GM18505 (cell line): ENCODE results near the gene MEF2B.
A peak's percentile ranks its signal among the peaks of the same experiment; 100 is the strongest.
"Not testable (repeated sequence)": the region's sequence is repeated elsewhere in the genome, so short reads cannot be mapped to it uniquely, and the experiment has no call there.

ENCODE experiments used
- ATAC-seq: cut with Tn5 transposase; IDR thresholded peaks from one replicate; pipeline ENCODE4 v1.9.1; 2021; ENCODE audit not compliant: unreplicated experiment
- POLR2A ChIP-seq: IDR thresholded peaks from 4 replicates; pipeline ENCODE4 v1.6.1; 2011; ENCODE audit warnings: borderline replicate concordance; ENCODE audit not compliant: insufficient read depth, insufficient read length; ENCODE audit errors: extremely low read depth

The MEF2B gene

DNA sequence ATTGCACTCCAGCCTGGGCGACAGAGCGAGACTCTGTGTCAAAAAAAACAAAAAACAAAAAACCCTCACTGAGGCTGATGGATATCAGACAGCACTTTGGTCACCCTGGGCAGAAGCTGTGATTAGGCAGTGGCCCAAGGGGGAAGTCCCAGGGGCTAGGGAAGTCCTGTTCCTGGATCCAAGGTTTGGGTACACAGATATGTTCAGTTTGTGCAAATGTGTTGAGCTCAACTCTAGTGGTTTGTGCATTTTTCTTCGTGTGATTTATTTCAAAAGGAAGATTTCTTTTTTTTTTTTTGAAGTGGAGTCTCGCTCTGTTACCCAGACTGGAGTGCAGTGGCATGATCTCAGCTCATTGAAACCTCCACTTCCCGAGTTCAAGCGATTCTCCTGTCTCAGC lies 12.3 kb downstream of the MEF2B start:
- TF ChIP-seq POLR2A, result no peak
- ATAC-seq, result no peak

DNA sequence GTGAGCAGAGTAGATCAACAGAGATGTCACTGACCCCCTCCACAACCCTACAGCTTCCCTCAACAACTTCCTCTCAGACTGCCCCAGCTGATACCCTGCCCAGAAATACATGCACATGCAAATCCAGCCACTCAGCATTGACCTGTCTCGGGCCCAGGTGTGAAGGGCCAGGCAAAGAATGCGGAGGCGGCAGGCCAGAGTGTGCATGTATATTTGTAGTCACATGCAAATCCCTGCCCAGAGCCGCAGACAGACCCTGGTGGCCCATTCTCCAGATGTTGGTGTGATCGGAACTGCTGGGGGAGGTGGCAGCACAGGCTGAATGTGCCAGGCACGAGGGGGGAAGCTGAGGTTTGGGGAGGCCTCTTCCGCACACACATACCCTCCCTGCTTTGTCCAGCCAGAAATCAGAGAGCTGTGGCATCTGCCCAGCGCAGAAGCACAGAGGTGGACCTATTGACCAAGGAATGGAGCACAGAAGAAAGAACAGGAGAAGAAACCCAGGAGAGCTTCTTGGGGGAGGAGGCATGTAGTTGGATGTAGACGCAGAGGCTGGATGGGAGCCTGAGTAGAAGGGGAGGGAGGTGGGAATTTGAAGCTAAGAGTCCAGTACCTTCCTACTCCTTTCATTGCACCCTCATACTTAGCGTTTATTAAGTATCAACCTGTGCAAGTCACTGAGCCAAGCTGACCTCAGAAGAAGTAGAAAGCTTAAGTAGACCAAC lies 14.4 kb downstream of the MEF2B start:
- no peak for TF ChIP-seq POLR2A
- ATAC-seq, result peak; percentile 45

DNA sequence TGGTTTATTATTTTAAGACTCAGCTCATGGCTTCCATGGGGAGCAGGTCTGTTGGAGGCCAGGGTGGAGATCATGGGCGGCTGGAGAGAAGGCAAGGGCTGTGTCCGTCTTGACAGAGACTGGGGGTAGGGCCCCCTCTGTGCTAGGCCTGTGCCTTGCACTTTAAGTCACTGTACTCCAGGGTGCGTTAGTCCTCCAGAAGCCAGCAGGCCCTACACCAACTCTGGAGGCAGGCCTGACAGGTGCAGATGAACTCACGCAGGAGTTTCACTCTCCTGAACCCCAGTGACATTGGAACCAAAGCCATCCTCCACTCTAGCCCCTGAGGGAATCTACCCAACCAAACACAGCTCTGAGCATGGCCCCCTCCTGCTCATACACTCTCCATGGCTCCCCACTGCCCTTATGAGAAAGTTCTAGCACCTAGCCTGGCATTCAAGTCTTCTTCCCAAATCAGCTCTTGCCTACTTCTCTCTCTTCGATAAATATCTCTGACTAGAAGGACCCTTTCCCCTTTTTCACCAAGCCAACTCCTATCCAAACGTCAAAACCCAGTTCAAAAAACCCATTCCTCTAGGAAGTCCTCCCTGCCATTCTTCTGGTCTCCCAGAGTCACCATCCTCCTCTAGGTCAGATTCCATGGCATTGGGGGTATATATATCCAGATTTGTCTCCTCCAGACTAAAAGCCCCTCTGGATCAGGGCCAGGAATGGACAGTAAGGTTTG lies 15.1 kb downstream of the MEF2B start:
- no peak for ATAC-seq
- no peak for TF ChIP-seq POLR2A

DNA sequence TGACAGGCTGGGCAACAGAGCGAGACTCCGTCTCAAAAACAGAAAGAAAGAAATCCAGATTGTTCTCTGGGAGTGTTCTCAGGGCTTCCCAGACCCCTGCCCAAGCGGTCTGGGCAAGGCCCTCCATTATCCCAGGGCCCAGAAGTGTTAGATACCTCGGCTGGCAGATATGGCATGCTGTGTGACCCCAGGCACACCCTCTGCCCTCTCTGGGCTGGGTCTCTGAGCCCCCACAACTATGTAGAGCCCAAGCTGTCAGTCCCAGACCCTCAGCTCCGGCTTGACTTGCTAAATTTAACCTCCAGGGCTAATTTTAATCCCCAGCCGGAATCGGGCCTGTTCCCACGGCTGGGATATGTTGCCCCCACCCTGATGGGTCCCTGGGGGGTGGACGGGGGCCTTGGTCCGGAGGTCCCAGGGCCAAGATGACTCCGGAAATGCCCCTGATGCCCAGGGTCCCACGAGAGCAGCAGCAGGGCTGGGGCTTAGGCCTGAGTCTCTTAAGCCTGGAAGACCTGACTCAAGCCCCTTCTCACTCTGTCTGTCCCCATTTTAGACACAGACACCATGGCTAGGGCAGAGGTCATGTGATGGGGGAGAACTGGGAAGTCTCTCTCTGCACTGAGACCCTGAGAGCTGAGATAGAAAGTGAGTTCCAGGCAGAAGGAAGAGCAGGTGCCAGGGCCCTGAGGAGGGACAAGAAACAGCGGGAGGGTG lies 17.2 kb downstream of the MEF2B start:
- TF ChIP-seq POLR2A, result no peak
- no peak for ATAC-seq

DNA sequence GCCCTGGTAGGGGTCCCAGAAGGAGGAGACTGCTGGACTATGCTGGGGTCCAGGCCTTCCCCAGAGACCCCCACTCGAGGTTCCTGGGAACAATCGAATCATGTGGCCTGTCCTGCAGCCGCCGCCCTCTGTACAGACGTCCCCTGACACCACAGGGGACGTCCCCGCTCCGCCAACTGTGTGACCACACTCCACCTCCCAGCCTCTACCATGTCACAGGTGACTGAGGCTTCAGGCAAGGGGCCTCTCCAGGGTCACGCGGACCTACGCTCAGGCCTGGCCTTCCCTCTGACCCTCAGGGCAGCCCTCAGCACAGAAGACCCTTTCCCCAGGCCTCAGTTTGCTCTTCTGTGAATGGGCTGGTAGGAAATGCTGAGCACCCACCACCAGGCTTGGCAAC lies 18.6 kb downstream of the MEF2B start:
- ATAC-seq, result no peak
- TF ChIP-seq POLR2A, result no peak

DNA sequence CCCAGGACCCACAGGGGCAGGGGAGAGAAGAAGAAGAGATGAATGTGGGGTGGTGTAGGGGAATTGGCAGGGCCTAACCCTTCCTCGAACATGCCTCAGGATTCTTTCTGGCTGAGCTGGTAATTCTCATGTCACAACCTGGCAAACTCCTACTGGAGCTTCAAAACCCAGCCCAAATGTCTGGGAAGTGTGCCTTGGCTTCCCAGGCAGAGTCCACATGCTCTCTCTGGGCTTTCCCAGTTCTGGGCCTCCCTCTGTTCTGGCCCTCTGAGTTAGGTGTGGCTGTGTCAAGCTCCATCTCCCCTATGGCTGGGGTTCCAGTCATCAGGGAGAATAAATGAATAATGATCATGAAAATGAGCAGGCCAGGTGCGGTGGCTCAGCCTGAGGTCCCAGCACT lies 20.6 kb downstream of the MEF2B start:
- no peak for ATAC-seq
- TF ChIP-seq POLR2A, result no peak

DNA sequence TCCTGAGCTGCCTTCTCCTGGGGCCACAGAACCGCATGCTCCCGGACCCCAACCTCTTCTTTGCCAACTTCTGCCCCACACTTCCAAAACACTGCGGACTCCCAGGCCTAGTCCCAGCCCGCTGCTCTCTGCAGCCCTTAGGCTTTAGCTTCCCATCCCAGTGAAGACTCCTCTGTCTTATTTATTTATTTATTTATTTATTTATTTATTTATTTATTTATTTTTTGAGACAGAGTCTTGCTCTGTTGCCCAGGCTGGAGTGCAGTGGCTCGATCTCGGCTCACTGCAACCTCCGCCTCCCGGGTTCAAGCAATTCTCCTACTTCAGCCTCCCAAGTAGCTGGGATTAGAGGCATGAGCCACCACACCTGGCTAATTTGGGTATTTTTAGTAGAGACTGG lies 21.6 kb downstream of the MEF2B start:
- not testable (repeated sequence) for ATAC-seq

DNA sequence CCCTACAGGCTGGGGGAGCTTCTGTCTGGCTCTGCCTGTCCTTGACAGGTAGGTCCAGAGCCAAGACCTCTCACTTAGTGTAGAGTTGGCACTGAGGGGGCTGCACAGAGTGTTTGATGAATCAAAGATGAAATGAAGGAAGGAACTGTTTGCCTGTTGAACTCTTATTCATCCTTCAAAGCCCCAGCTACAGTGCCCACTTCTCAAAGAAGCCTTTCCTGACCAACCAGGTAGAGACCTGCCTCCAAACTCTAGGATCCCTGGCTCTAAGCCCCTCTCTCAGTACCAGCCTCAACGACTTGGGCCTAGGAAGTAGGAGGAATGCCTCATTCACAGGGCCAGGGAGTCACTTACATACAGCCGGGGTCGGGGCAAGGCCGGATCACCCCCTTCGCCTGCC lies 22.7 kb downstream of the MEF2B start:
- TF ChIP-seq POLR2A, result no peak
- no peak for ATAC-seq

DNA sequence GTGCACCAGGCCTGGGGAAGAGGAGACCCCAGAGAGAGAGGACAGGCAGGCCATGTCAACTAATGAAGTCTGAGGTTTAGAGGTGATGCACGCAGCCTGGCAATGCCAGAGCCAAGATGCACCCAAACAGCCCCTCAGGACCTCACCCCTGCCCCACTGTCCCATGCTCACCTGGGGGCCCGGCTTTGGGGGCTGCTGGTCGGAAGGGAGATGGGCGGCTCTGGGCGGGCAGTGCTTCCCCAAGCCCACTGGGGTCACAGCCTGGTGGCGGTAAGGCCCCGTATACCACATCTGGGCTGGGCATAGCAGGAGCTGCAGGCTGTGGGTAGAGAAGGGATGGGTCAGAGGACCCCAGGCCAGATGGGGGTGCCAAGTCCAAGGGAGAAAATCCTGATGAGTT lies 23.2 kb downstream of the MEF2B start:
- no peak for ATAC-seq
- no peak for TF ChIP-seq POLR2A

DNA sequence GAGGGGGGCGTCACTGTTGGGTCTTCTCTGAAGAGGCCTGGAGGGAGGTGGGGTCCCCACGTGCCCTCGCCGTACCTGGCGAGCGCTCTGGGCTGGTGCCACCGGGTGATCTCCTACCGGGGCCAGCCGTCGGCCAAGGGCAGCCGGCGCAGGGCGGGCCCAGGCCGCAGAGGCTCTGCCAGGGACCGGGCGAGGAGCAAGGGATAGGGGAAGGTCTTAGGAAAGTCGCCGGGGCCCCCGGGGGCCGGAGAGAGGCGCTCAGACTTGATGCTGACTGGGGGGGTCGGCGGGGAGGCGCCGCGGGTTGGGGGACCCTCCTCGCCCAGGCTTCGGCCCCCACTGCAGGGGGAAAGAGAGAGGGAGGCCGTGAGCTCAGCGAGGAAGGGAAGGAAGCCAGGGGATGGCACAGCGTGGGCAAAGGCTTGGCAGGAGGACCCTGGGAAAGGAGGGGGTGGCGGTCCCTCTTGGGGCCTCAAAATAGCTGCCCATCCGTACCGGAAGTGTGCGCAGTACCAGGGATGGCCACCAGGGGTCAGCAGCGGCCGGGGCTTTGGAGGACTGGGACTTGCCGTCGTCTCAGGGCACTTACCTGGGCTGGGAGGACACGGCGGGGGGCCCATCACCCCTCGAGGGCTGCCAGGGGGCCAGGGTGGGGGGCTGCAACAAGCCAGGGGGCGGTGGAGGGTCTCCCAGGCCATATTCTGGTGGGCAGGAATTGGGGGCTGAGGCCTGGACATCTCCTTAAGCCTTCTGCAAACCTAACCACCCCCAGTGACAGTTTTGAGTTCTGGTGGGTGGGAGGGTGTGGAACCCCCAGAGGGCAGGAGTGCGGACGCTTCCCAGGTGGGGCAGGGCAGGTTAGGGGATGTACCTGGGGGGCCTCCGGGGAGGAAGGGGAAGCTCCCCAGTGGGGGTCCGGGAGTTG lies 24.1 kb downstream of the MEF2B start:
- ATAC-seq, result no peak
- TF ChIP-seq POLR2A, result no peak

DNA sequence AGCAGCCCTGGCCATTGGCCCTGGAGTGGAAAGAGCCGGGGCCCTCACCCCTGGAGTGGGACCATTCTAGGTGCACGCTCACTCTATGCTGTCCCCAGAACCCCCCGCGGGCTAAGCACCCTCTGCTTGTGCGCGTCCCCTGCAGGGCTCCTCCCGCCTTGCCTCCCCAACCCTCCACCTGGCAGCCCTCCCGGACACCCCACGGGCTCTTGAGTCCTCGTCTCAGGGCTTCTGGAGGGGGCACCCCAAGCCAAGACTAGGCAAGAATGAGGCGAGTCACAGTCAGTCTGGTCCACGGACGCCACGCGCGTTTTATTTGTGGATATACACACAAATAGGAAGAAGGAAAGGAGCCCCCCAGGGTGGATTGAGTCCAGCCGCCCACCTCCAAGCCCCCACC lies 24.8 kb downstream of the MEF2B start:
- TF ChIP-seq POLR2A, result no peak
- no peak for ATAC-seq

DNA sequence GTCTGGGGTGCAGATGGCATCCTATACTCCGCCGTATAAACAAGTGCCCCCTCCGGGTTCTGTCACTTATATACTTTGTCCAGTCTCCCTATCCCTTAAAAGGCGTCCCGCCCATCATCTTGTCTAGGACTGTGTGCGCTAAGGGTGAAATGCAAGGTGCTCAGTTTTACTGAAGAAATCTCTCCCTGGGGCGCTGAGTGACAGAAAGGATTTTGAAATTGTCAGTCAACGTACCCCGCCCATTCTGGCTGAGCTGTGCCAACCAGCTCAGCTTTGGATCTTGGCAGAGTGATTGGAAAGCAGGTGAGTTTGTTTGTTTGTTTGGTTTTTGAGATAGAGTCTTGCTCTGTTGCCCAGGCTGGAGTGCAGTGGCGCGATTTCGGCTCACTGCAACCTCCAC lies 27.7 kb downstream of the MEF2B start:
- TF ChIP-seq POLR2A, result no peak
- ATAC-seq, result no peak

DNA sequence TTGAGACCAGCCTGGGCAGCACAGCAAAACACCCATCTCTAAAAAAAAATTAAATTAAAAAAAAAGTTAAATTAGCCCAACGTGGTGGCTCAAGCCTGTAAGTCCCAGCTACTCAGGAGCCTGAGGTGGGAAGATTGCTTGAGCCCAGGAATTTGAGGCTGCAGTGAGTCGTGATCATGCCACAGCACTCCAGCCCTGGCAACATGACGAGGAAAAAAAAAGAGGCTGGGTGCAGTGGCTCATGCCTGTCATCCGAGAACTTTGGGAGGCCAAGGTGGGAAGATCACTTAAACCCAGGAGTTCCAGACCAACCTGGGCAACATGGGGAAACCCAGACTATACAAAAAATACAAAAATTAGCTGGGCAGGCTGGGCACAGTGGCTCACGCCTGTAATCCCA lies 29.6 kb downstream of the MEF2B start:
- ATAC-seq, result no peak
- TF ChIP-seq POLR2A, result no peak
